Left ventricle myocardium inferior (tissue), 1 donor: ENCODE data around the gene GLCCI1. TPM values are rescaled to one million over a fixed set of nuclear protein-coding genes. Genes with fewer than 3 reads are reported as not detected.

Source experiments
- DNase-seq: peaks from one replicate; pipeline ENCODE4 v3.0.0-alpha.2; 2020
- H3K27ac ChIP-seq: fragments of 200-600 bp; replicated peaks from 2 replicates; pipeline ENCODE4 v1.8.0; 2021
- H3K27me3 ChIP-seq: fragments of 200-600 bp; 2 replicates; pipeline ENCODE4 v1.8.0; 2021; ENCODE audit warnings: low read depth
- H3K36me3 ChIP-seq: fragments of 200-600 bp; 2 replicates; pipeline ENCODE4 v1.8.0; 2021
- H3K4me1 ChIP-seq: fragments of 200-600 bp; 2 replicates; pipeline ENCODE4 v1.8.0; 2021
- H3K4me3 ChIP-seq: fragments of 200-600 bp; 2 replicates; pipeline ENCODE4 v1.8.0; 2021; ENCODE audit warnings: mild to moderate bottlenecking, moderate library complexity
- H3K9me3 ChIP-seq: fragments of 200-600 bp; replicated peaks from 2 replicates; pipeline ENCODE4 v1.8.0; 2021
- intact Hi-C: fragments of 100-400 bp; cut with micrococcal nuclease; formaldehyde crosslinking; loops from one replicate; pipeline ENCODE4 v1.11.0; 2022
- total RNA-seq: library from RNA; stranded (reverse); fragmentation: NEBNext Ultra II Directional; extraction: Animal tissue kit (Norgen Biotek cat#: 25700); gene quantifications from one replicate; pipeline ENCODE4 v1.2.1, GENCODE V29; 2021
- TF ChIP-seq, protein P1 (sequence below): fragments of 200-600 bp; IDR thresholded peaks from 2 replicates; pipeline ENCODE4 v1.8.0; 2021; ENCODE audit warnings: antibody characterized with exemption, mild to moderate bottlenecking, borderline replicate concordance
- donor health status: DM: no; HTN: yes; CAD: no; lungs with severe emphysema.

Gene GLCCI1
- total RNA-seq, 1 donor from 2014 or later = 5.8 TPM

GRCh38 chr7:7966141-7966734, 2.4 kb upstream of the GLCCI1 start:
- no peaks in the 10 kb centered on the region for H3K9me3 ChIP-seq
- H3K36me3 ChIP-seq = no peaks in the 10 kb centered on the region
- TF ChIP-seq, protein P1, sequence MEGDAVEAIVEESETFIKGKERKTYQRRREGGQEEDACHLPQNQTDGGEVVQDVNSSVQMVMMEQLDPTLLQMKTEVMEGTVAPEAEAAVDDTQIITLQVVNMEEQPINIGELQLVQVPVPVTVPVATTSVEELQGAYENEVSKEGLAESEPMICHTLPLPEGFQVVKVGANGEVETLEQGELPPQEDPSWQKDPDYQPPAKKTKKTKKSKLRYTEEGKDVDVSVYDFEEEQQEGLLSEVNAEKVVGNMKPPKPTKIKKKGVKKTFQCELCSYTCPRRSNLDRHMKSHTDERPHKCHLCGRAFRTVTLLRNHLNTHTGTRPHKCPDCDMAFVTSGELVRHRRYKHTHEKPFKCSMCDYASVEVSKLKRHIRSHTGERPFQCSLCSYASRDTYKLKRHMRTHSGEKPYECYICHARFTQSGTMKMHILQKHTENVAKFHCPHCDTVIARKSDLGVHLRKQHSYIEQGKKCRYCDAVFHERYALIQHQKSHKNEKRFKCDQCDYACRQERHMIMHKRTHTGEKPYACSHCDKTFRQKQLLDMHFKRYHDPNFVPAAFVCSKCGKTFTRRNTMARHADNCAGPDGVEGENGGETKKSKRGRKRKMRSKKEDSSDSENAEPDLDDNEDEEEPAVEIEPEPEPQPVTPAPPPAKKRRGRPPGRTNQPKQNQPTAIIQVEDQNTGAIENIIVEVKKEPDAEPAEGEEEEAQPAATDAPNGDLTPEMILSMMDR = no peak
- H3K27me3 ChIP-seq = no peaks in the 10 kb centered on the region
- no peak overlapping the region for H3K27ac ChIP-seq
- H3K4me1 ChIP-seq = peaks cover 32% of the 10 kb centered on the region
- H3K4me3 ChIP-seq = no peak overlapping the region
- intact Hi-C loops = no loop called here
- no peak for DNase-seq

GRCh38 chr7:7967886-7968543, 581 bp upstream of the GLCCI1 start:
- Histone ChIP-seq H3K9me3 (no peaks in the 10 kb centered on the region), H3K36me3 (no peaks in the 10 kb centered on the region), H3K4me3 (peak overlapping the region; percentile 88), H3K4me1 (peaks cover 48% of the 10 kb centered on the region), H3K27me3 (no peaks in the 10 kb centered on the region), H3K27ac (peak overlapping the region; percentile 94)
- TF ChIP-seq, protein P1 = no peak
- intact Hi-C loops = no loop called here
- DNase-seq = no peak

DNA sequence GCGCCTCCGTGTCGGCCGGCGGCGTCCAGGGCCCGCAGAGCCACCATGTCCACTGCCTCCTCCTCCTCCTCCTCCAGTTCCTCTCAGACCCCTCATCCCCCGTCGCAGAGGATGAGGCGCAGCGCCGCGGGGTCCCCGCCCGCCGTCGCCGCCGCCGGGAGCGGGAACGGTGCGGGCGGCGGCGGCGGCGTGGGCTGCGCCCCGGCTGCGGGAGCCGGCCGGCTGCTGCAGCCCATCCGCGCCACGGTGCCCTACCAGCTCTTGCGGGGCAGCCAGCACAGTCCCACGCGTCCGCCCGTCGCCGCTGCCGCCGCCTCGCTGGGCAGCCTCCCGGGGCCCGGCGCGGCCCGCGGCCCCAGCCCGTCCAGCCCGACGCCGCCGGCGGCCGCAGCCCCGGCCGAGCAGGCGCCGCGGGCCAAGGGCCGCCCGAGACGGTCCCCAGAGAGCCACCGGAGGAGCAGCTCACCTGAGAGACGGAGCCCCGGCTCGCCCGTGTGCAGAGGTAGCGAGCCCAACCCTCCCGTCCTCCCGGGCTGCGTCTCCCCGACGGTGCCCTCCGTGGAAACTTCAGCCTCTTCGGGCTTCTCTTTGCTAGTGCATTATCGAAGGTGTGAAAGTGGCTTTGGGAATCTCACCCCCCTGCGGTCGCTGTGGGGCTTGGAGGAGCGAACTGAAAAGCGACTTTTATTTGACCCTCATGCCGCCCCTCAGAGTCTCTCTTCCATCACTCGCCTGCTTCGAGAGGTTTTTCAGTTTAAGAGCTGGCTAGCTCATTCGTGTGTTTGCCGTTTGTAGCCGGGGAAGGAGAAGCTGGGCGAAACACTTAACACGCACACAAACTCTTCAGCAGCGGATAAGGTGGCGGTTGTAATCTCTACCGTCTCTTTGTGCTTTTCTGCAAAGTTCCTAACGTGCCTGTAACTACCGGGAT, 975 bp downstream of the GLCCI1 start:
- H3K4me3 ChIP-seq = peak overlapping the region; percentile 88
- no peaks in the 10 kb centered on the region for H3K27me3 ChIP-seq
- peaks cover 50% of the 10 kb centered on the region for H3K4me1 ChIP-seq
- no peaks in the 10 kb centered on the region for H3K36me3 ChIP-seq
- TF ChIP-seq, protein P1 = peak; percentile 25
- H3K27ac ChIP-seq = peak overlapping the region; percentile 94
- intact Hi-C loops = no loop called here
- DNase-seq = peak; percentile 15
- H3K9me3 ChIP-seq = no peaks in the 10 kb centered on the region

DNA sequence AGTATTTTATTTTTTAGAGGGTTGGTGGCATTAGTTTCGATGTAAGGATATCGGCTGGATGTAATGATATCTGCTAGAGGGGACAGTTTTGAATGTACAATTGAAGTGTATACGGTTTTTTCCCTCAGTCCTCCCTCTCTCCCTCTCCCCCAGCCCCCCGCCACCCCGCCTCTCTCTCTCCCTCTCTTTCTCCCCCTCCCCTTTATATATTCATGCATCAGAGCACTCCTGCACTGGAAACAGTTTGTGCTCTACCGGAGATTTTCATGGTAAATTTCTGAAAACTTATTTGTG, 1.6 kb downstream of the GLCCI1 start:
- Histone ChIP-seq H3K4me3 (peak overlapping the region; percentile 88), H3K27me3 (no peaks in the 10 kb centered on the region), H3K27ac (peak overlapping the region; percentile 56), H3K4me1 (peaks cover 50% of the 10 kb centered on the region), H3K36me3 (no peaks in the 10 kb centered on the region), H3K9me3 (no peaks in the 10 kb centered on the region)
- intact Hi-C loops = no loop called here
- TF ChIP-seq, protein P1 = no peak
- DNase-seq = no peak

DNA sequence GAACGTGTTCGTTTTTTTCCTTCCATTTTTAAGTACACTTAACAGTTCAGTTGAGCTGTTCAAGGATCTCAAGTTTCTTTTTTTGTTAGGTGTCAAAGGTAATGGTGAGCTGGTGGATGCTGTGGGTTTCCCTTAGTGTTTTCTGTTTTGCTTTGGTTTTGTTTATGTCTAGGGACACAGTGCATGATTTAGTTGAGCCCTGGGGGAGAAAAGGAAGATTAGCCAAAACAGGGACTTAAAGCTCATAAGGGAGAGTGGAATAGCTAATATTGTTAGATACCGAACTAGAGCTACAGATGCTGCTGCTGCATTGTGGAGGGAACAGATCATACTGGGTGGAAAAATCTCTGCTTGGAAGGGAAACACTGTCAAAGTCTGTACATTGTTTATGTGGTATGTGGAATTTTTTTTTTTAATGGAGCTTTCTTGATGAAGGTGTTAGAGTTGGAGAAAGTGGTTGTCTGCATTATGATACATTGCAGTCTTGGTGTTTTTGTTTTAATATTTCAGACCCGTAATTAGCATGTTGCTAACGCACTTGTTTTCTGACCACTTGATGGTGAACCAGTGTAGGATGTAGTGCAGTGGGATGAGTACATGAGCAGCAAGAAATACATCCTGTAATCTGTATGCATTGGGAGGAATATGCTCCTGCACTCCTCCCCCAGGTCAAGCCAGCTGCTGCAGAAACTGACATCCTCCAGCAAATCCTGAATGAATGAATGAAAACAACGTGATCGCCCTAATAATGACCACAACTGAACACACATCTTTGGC, 2.1 kb downstream of the GLCCI1 start:
- no peak for DNase-seq
- H3K36me3 ChIP-seq = no peaks in the 10 kb centered on the region
- TF ChIP-seq, protein P1 = no peak
- H3K4me3 ChIP-seq = peak overlapping the region; percentile 88
- no peaks in the 10 kb centered on the region for H3K27me3 ChIP-seq
- intact Hi-C loops = no loop called here
- no peaks in the 10 kb centered on the region for H3K9me3 ChIP-seq
- peaks cover 50% of the 10 kb centered on the region for H3K4me1 ChIP-seq
- no peak overlapping the region for H3K27ac ChIP-seq
